Fibroblast of lung (primary cell): Measurements from ENCODE around the gene HSPG2. TPM values are rescaled to one million over a fixed set of nuclear protein-coding genes. Genes with fewer than 3 reads are reported as not detected.

Source experiments
- DNase-seq, 2 donors: peaks; one replicate each; pipeline versions ENCODE4 v3.0.0 to v3.0.0-alpha.2; 2010; ENCODE audit warnings: low read depth in 2 of 2
- H2AFZ ChIP-seq: 2 replicates; pipeline ENCODE4 v1.5.1; 2012; ENCODE audit warnings: low read length, control low read depth, inconsistent platforms
- H3K27ac ChIP-seq: 2 replicates; pipeline ENCODE4 v1.5.1; 2011; ENCODE audit warnings: low read length, control low read depth; ENCODE audit not compliant: insufficient read depth
- H3K27me3 ChIP-seq: 2 replicates; pipeline ENCODE4 v1.5.1; 2011; ENCODE audit warnings: mild to moderate bottlenecking, low read length; ENCODE audit not compliant: control insufficient read depth, insufficient read depth
- H3K36me3 ChIP-seq: 2 replicates; pipeline ENCODE4 v1.5.1; 2011; ENCODE audit warnings: low read length; ENCODE audit not compliant: control insufficient read depth, insufficient read depth
- H3K4me1 ChIP-seq: 2 replicates; pipeline ENCODE4 v1.5.1; 2011; ENCODE audit warnings: low read length; ENCODE audit not compliant: control insufficient read depth, insufficient read depth; ENCODE audit errors: extremely low read depth
- H3K4me2 ChIP-seq: 2 replicates; pipeline ENCODE4 v1.5.1; 2011; ENCODE audit warnings: low read length, control low read depth; ENCODE audit not compliant: insufficient read depth; ENCODE audit errors: extremely low read depth
- H3K4me3 ChIP-seq, 4 experiments: fragments of 200-600 bp in 1 of 4; sonication (generic) in 1 of 4; replicated peaks in 1 of 4; 2 replicates each; pipeline ENCODE4 v1.5.1; 2011 to 2016; ENCODE audit warnings: low read length in 4 of 4, low read depth in 3 of 4, mild to moderate bottlenecking in 3 of 4, control low read depth in 2 of 4, inconsistent platforms in 1 of 4, mixed read lengths in 1 of 4; ENCODE audit not compliant: insufficient read depth in 1 of 4; ENCODE audit errors: control extremely low read depth in 1 of 4
- H3K79me2 ChIP-seq: 2 replicates; pipeline ENCODE4 v1.5.1; 2012; ENCODE audit warnings: mild to moderate bottlenecking, low read length, inconsistent platforms; ENCODE audit not compliant: control insufficient read depth, insufficient read depth
- H3K9ac ChIP-seq: 2 replicates; pipeline ENCODE4 v1.5.1; 2011; ENCODE audit warnings: mild to moderate bottlenecking, low read length, control low read depth; ENCODE audit not compliant: insufficient read depth
- H3K9me3 ChIP-seq: 2 replicates; pipeline ENCODE4 v1.5.1; 2012; ENCODE audit warnings: low read depth, low read length; ENCODE audit not compliant: control insufficient read depth, insufficient read depth
- H4K20me1 ChIP-seq: 2 replicates; pipeline ENCODE4 v1.5.1; 2011; ENCODE audit warnings: low read length; ENCODE audit not compliant: control insufficient read depth, insufficient read depth; ENCODE audit errors: extremely low read depth
- CTCF ChIP-seq, 2 donors: IDR thresholded peaks in 1 of 2; conservative IDR thresholded peaks in 1 of 2; 1 replicate in 1 of 2; 2 replicates in 1 of 2; pipeline ENCODE4 v1.5.1; 2011 to 2012; ENCODE audit warnings: low read length in 2 of 2, control low read depth in 1 of 2, inconsistent platforms in 1 of 2, low read depth in 1 of 2, mild to moderate bottlenecking in 1 of 2
- EZH2 ChIP-seq: IDR thresholded peaks from 2 replicates; pipeline ENCODE4 v1.5.1; 2012; ENCODE audit warnings: low read length, control low read depth, mild to moderate bottlenecking; ENCODE audit errors: missing control alignments
- polyA plus RNA-seq, 2 donors: library from polyadenylated mRNA; depleted of rRNA in 1 of 2; stranded (reverse) in 1 of 2; unstranded in 1 of 2; fragments of >200 nt; gene quantifications; 2 replicates each; pipeline ENCODE4 v1.2.1, GENCODE V29; 2011 to 2012; ENCODE audit warnings: missing spikeins in 1 of 2
- total RNA-seq: library from RNA; depleted of rRNA; stranded (reverse); fragments of >200 nt; gene quantifications from 2 replicates; pipeline ENCODE4 v1.2.1, GENCODE V29; 2014

Gene HSPG2
- total and polyA plus RNA-seq, 2 donors (not counting 1 experiment from before 2014, with no cell fraction given) = 40.7 to 88.4 TPM

- H3K27me3 ChIP-seq = no peaks in the 10 kb centered on the region
- no peaks in the 10 kb centered on the region for H3K9me3 ChIP-seq
- H2AFZ ChIP-seq = no peak overlapping the region
- no peak overlapping the region for H3K9ac ChIP-seq
- TF ChIP-seq CTCF (conservative IDR thresholded peaks at IDR 0.05 in 1 of 2, IDR thresholded peaks at IDR 0.05 in 1 of 2; ENCODE audit: low read depth in 1 of 2, low read length in 2 of 2) = no peak
- H3K36me3 ChIP-seq = peaks cover 37% of the 10 kb centered on the region
- no peak overlapping the region for H3K4me2 ChIP-seq
- no peaks in the 10 kb centered on the region for H3K79me2 ChIP-seq
- DNase-seq = no peak
- H3K4me3 ChIP-seq = no peak overlapping the region
- H3K27ac ChIP-seq = no peak overlapping the region
- H4K20me1 ChIP-seq = no peaks in the 10 kb centered on the region
- no peaks in the 10 kb centered on the region for H3K4me1 ChIP-seq
Observed at GRCh38 chr1:21891081-21891480, 46.0 kb downstream of the HSPG2 start.

- no peak overlapping the region for H3K4me2 ChIP-seq
- H3K9ac ChIP-seq = no peak overlapping the region
- H3K4me1 ChIP-seq = no peaks in the 10 kb centered on the region
- TF ChIP-seq EZH2 (no peak), CTCF (conservative IDR thresholded peaks at IDR 0.05 in 1 of 2, IDR thresholded peaks at IDR 0.05 in 1 of 2; ENCODE audit: low read depth in 1 of 2, low read length in 2 of 2) (no peak)
- DNase-seq = no peak
- H4K20me1 ChIP-seq = no peaks in the 10 kb centered on the region
- H3K27ac ChIP-seq = no peak overlapping the region
- H2AFZ ChIP-seq = no peak overlapping the region
- no peaks in the 10 kb centered on the region for H3K9me3 ChIP-seq
- no peaks in the 10 kb centered on the region for H3K27me3 ChIP-seq
- H3K4me3 ChIP-seq = no peak overlapping the region
- H3K36me3 ChIP-seq = peaks cover 36% of the 10 kb centered on the region
- H3K79me2 ChIP-seq = no peaks in the 10 kb centered on the region
Observed at GRCh38 chr1:21888500-21888899, 48.6 kb downstream of the HSPG2 start.

- Histone ChIP-seq H3K79me2 (no peaks in the 10 kb centered on the region), H3K27me3 (no peaks in the 10 kb centered on the region), H3K27ac (no peak overlapping the region), H3K9ac (no peak overlapping the region), H2AFZ (no peak overlapping the region), H4K20me1 (no peaks in the 10 kb centered on the region), H3K4me1 (no peaks in the 10 kb centered on the region), H3K4me3 (no peak overlapping the region), H3K9me3 (no peaks in the 10 kb centered on the region), H3K36me3 (peaks cover 37% of the 10 kb centered on the region), H3K4me2 (no peak overlapping the region)
- TF ChIP-seq CTCF (conservative IDR thresholded peaks at IDR 0.05 in 1 of 2, IDR thresholded peaks at IDR 0.05 in 1 of 2; ENCODE audit: low read depth in 1 of 2, low read length in 2 of 2) (no peak), EZH2 (no peak)
- DNase-seq = no peak
Observed at GRCh38 chr1:21887796-21888195, 49.3 kb downstream of the HSPG2 start.
